Inferior parietal cortex (tissue), 1 donor: ENCODE measurements around the gene MAP4K1.

Experiments
- DNase-seq: peaks from one replicate; pipeline ENCODE4 v3.0.0-alpha.2; 2016; ENCODE audit errors: extremely low spot score

Gene MAP4K1

GRCh38 chr19:38617764-38618589 is at the start of gene MAP4K1:
Gene MAP4K1 (minus strand): TSS chr19:38617953. CDS start chr19:38617895, 58 bp downstream.
- DNase-seq: peak; percentile 18

GRCh38 chr19:38666663-38667511 is 49.1 kb upstream of the MAP4K1 start:
- no peak for DNase-seq

GRCh38 chr19:38665950-38666662 is 48.4 kb upstream of the MAP4K1 start:
- DNase-seq: no peak

GRCh38 chr19:38665219-38665931 is 47.6 kb upstream of the MAP4K1 start:
- no peak for DNase-seq

GRCh38 chr19:38664503-38665211 is 46.9 kb upstream of the MAP4K1 start:
- DNase-seq: no peak

GRCh38 chr19:38663957-38664502 is 46.3 kb upstream of the MAP4K1 start:
- DNase-seq: no peak

- DNase-seq: no peak
Observed at GRCh38 chr19:38663156-38663651, 45.5 kb upstream of the MAP4K1 start.

GRCh38 chr19:38662537-38663155 is 44.9 kb upstream of the MAP4K1 start:
- DNase-seq: no peak

- no peak for DNase-seq
Observed at GRCh38 chr19:38661996-38662395, 44.2 kb upstream of the MAP4K1 start.

- DNase-seq: no peak
Observed at GRCh38 chr19:38661136-38661535, 43.4 kb upstream of the MAP4K1 start.

GRCh38 chr19:38660724-38661123 is 43.0 kb upstream of the MAP4K1 start:
- no peak for DNase-seq

GRCh38 chr19:38658462-38659306 is 40.9 kb upstream of the MAP4K1 start:
- no peak for DNase-seq

GRCh38 chr19:38657633-38658222 is 40.0 kb upstream of the MAP4K1 start:
- no peak for DNase-seq

- DNase-seq: no peak
Observed at GRCh38 chr19:38656171-38656981, 38.6 kb upstream of the MAP4K1 start.

GRCh38 chr19:38655148-38655824 is 37.5 kb upstream of the MAP4K1 start:
- DNase-seq: no peak

GRCh38 chr19:38654628-38655055 is 36.9 kb upstream of the MAP4K1 start:
- DNase-seq: no peak

GRCh38 chr19:38653028-38653571 is 35.3 kb upstream of the MAP4K1 start:
- DNase-seq: no peak
